Left forelimb (tissue), 1 donor: Measurements from ENCODE around the gene NUDT2.
A peak's percentile ranks its signal among the peaks of the same experiment; 100 is the strongest.
"Not testable (repeated sequence)": the region's sequence is repeated elsewhere in the genome, so short reads cannot be mapped to it uniquely, and the experiment has no call there.

Source experiments
- DNase-seq: peaks from one replicate; pipeline ENCODE4 v3.0.0-alpha.2; 2018; ENCODE audit warnings: low spot score

Gene NUDT2

DNA sequence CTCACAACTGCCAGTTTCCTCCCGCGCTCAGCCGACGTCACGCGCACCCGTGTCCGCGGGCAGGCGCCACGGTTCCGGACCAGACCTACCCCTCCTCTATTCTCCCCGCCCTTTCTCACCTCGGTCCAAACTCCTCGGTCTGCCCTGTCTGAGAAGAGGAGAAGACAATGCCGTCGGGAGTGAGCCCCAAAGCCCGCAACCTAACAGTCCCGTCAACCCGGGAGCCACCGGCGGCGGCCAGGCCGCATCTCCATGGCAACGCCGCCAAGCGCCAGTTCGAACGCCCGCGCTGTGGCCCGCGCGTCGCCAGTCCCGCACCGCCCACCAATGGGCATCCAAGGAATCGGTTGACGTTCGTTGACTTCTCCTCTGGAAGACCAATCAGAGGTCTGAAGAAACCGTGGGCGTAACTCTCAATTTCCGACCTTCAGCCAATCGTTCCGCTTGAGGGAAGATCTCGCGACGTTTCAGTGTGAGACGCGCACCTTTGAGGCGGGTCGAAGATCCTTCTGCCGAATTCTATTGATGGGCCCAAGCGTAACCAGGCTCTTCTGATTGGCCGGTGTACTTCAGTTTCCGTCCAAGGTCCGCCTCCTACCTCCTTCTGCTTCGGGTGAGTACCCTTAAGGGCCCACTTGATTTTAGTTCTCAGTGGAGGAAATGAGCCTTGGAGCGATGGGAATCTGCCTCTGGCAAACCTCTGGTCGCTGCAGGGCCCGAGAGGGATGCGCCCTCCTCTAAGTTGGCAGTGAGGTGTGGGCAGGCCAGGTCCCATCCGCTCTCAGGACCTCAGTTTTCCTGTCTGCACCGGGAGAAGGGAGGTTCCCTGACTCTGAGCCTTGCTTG is at the start of gene NUDT2, which contains the start of gene KIF24:
Gene NUDT2 (plus strand): TSS at position 583 of the 846 bp plus-strand sequence. CDS start 9,471 bp downstream, outside the sequence.
Gene KIF24 (minus strand): TSS at position 282 of the 846 bp plus-strand sequence. CDS start 17,922 bp downstream, outside the sequence.
- DNase-seq, result peak; percentile 94

DNA sequence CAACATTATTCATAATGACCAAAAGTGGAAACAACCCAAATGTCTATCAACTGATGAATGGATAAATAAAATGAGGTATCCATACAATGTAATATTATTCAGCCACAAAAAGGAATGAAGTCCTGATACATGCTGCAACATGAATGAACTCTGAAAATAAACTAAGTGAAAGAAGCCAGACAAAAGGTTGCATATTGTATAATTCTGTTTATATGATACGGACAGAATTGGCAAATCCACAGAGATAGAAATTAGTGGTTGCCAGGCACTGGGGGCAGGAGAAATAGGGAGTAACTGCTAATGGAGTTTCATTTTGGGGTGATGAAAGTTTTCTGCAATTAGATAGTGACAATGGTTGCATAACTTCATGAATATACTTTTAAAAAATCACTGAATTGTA is 47.3 kb upstream of the NUDT2 start:
- no peak for DNase-seq

DNA sequence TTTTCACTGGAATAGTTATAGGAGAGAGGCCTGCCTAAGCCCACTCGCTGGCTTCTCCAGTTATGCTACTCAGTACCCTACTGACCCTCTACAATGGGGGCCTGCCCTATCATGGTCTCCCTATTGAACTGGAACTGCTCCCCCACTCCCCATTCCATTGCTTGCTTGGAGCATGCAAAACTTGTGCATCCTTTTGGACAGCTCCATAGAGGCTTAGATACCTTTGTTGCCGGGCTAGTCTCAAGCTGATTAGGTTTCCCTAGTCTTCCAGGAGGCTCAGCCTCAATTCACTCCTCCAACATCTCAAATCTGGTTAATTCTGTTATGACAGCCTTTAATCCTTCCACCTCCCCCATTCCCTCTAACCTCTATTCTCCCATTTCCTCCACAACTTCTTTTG is 40.2 kb upstream of the NUDT2 start:
- no peak for DNase-seq

DNA sequence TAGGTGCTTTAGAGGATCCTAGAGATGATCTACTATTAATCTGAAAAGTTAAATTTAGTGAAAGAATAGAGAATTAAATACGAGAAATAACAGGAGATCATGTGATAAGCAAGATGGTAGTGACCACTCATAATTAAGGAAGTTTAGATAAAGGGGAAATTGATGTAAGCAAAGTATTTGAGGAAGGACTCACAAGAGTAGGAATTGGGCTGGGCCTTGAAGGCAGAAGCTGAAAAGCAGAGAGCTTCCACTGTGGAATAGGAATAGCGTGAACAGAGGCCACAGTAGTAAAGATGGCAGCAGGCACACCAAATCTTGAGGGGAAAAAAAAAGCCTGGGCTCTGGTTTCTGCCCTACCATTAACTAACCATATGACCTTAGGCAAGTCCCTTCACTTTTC is 38.3 kb upstream of the NUDT2 start:
- no peak for DNase-seq

DNA sequence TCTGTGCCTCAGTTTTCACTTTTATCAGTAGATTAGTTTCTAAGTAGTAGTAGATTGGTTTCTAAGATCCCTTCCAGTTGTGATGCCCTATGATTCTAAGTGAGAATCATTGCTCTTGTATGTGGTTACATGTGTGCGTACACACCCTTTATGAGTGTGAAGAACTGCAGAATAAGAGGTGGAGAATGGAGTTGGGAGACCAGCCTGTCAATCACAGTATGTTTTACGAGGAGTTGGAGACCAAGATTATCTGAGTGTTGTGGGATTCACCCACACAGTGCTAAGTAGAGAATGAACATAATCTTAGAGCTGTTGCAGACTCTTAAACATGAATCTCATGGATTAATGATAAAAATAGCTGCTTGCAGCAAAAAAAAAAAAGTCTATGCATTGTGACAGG is 37.9 kb upstream of the NUDT2 start:
- no peak for DNase-seq

DNA sequence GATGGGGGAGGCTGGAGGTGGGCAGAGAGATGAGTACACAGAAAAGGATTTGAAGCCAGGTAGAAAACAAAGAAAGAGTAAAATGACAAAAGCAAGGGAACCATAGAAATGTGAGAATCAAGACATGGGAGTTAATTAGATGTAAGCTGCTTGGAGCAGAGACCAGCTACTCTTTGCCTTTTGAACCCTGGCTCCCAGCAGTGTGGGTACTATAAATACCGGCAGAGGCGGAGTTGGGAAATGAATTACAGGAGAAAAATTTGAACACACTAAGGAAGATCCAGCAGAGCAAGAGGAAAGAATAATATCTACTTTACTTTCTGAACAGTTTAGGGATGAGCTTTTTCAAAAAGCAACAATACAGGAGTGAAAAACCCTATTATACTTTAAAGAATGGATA is 36.8 kb upstream of the NUDT2 start:
- no peak for DNase-seq

DNA sequence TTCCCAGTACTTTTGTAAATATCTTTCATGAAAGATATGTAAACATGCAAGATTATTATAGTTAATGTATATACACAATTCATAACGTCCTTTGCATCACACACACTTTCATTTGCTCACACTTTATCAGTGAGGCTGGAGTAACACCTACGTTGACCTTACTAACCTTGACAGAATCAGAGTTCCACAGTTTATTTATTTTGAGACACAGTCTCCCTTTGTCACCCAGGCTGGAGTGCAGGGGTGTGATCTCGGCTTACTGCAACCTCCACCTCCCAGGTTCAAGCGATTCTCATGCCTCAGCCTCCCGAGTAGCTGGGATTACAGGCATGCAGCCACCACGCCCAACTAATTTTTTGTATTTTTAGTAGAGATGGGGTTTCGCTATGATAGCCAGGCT is 28.3 kb upstream of the NUDT2 start:
- not testable (repeated sequence) for DNase-seq

DNA sequence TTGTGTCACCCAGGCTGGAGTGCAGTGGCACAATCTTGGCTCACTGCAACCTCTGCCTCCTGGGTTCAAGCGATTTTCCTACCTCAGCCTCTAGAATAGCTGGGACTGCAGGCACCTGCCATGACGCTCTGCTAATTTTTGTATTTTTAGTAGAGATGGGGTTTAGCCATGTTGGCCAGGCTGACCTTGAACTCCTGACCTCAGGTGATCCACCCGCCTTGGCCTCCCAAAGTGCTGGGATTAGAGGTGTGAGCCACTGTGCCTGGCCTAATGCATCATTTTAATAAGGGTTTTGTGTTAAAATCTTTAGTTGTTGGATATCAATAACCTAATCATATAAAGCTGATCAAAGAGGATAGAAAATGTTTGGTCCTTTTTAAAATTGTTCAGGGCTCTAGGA is 21.1 kb upstream of the NUDT2 start:
- DNase-seq, result not testable (repeated sequence)

DNA sequence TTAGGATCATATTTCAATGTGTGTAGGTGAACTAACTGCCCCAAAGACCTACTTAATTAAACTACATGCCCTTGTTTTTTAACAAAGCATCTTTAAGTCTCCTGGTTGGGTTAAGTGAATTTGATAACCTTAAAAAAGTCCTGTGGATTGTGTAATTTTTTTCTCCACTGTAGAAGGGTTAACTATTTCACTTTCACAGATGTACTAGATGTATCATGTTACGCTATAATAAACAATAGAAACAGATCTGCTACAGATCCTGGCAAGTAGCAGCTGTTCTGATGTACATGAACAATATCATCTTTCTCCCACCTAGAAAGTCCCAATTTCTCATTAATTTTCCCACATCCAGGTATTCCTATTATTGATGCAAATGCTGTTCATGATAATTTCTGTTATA is 19.2 kb upstream of the NUDT2 start:
- DNase-seq, result no peak

DNA sequence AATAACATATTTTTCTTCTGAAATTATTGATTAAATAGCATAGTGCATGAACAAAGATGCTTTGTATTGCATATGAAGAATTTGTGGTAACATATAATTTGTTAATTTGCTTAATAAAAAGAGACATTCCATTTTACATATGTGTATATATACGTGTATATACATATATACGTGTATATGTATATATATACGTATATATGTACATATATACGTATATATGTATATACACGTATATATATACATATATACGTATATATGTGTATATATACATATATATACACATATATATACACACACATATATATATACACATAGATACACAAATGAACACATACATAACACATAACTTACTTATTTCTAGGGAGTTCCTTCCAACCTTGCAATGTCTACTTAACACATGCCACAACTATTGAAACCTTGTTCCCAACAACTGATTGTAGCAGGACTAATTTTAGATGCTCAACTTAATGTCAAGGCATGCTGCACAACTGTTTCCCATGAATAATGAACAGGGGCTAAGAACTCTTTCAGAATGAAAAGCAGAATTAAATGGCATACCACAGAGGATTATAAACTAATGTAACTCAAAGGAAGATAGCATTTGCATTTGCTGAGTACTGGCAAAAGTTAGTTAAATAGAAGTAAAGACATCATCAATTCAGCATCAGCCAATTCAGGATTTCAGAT is 17.7 kb upstream of the NUDT2 start:
- no peak for DNase-seq

DNA sequence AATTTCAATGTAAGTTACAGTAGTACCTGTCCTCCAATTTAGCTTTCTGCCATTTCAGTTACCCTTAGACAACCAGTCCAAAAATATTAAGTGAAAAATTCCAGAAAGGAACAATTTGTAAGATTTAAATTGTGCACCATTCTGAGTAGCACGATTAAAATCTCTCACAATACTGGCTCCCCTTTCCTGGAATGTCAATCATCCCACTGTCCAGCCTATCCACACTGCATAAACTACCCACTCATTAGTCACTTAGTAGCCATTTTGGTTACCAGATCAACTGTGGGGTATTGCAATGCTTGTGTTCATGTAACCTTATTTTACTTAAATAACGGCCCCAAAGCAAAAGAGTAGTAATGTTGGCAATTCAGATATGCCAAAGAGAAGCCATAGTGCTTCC is 11.9 kb upstream of the NUDT2 start:
- DNase-seq, result no peak

DNA sequence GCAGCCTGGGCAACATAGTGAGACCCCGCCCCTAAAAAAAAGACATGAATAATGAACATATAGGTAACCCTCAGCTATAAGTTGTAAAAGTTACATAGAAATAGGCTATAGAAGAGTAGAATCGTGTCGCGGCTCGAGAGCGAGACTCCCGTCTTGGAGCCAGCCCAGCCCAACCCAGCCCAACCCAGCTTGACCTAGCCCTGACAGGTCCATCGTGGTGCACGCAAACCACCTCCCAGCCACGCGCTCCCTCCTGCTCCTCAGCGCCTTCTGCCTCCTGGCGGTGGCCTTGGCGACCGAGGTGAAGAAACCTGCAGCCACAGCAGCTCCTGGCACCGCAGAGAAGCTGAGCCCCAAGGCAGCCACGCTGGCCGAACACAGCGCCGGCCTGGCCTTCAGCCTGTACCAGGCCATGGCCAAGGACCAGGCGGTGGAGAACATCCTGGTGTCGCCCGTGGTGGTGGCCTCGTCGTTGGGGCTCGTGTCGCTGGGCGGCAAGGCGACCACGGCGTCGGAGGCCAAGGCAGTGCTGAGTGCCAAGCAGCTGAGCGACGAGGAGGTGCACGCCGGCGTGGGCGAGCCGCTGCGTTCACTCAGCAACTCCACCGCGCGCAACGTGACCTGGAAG is 11.1 kb upstream of the NUDT2 start:
- no peak for DNase-seq

DNA sequence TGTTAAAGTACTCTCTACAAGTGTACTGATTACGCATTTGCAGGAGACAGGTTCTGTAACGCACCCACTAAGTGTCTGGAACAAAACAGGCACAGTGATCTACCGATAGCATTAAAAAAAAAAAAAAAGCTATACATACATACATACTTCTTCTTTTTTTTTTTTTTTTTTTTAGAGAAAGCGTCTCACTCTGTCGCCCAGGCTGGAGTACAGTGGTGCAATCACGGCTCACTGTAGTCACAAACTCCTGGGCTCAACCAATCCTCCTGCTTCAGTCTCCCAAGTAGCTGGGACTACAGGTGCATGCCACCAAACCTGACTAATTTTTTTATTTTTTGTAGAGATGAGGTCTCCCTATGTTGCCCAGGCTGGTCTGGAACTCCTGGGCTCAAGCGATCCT is 7.9 kb upstream of the NUDT2 start:
- DNase-seq, result no peak

DNA sequence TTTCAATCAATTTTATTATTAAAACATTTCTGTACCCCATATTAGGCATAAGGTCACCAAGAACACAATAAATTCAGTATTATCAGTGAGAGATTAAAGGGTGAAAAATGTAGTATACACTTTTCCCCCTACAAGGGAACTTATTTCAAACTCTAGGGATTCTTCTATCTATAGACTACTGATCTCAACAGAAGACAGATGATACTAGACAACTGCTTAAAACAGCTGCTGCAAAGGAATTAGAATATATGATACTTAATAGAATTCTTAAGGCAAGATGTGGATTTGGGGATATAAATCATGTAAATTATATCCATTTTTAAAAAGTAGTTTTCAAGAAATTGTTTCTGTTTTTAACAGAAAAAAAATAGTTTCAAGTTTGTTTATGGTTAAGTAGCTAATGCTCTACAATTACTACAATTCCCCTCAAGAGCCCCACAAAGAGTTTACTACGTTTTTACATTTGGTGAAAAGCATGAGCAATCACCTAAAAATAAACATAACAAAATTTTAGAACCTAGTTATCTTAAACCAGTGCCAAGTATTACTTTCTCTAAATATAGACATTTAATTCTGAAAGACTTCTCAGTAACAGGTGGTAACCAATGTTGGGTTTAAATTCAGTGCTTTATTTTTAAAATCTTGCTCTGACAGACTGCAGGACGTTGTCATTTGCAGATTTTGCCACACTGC is 6.3 kb upstream of the NUDT2 start:
- DNase-seq, result no peak

DNA sequence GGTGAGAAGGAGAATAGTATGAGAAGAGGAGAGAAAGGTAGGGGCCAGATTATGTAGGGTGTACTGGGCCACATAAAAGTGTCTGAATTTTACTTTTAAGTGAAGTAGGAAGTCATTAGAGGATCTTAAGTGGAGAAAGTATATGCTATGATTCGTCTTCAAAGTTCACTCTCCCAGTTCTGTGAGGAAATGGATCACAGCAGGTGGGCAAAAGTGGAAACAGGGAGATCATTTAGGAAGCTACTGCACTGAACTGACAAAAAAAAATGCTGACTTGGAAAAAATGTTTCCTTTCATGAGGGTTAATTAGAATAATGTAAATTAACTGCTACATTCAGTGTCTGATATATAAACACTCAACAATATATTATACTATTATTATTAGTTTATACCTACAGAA is 2.7 kb upstream of the NUDT2 start:
- no peak for DNase-seq

DNA sequence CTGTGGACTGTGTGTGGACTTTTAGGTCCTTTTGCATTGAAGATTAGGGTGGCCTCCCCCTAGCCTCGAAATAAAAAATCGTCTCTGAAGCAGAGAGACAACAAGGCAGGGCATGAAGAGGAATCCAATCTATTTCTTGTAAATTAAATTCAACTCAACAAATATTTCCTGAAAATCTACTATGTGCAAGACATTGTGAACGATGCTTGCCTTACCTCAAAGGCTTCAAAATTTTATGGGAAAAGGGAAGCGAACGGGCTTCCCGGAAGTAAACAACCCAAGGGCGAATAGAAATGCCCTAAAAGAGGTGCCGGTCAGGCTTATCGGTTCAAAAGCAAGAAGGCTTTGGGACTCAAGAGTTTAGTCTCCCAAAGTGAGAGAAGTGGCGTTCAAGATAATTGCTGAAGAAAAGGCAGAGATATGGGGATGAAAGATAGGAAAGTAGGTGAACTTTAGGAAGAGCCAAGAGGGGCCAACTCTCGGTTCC is 826 bp upstream of the NUDT2 start:
- DNase-seq, result no peak

DNA sequence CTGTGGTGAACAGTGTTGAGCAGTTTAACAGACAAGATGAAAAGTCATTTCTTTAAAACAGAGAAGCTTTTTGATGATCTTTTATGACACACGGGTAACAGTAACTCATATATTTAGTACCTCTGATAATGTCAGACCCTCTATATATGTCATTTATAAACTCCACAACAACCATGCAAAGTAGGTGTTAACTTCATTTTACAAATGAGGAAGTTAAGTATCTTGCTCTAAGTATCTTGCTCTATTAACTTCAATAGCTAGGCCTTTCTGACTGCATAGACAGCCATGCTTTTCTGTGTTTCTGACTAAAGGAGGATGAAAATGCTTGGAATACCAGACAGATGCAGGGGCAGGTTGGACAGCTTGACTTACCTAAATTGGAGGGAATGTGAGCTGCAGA is 1.8 kb downstream of the NUDT2 start:
- DNase-seq, result no peak

DNA sequence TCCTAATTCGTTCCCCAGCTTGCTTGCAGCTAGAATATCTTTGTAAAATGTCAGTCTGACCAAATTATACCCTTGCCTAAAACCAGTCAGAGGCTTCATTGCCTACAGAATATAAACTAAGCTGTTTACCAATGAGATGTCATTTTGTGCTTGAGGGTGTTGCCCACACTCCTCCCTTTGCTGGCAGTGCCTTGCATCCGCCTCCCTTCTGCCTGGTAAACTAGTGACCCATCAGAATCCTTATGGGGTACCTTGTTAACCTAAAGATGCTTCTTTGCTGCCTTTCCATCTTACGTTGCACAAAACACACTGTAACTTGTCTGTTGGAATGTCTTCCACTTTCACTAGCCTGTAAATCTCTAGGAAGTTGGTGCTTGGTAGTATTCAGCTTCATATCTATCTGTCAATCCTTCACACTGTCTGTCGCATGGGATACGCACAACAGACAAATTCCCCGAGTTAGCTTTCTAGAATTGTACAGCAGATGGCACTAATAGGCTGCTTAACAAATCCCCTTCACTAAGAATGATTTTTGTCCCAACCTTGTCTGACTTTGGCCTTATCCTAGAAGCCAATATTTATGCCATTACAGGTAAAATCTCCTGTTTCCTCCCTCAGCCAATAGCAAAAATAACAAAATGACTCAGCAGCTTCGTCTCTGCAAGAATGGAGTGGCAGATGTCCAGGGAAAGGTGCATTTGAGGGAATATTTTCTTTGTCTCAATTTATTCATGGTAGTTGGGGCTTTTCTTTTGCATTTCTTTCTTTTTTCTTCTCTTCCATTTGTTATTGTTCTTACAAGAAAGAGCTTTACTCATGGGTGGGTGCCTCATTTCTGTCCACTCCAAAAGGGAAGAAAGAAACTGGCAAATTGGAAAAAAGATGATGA is 3.0 kb downstream of the NUDT2 start:
- no peak for DNase-seq

DNA sequence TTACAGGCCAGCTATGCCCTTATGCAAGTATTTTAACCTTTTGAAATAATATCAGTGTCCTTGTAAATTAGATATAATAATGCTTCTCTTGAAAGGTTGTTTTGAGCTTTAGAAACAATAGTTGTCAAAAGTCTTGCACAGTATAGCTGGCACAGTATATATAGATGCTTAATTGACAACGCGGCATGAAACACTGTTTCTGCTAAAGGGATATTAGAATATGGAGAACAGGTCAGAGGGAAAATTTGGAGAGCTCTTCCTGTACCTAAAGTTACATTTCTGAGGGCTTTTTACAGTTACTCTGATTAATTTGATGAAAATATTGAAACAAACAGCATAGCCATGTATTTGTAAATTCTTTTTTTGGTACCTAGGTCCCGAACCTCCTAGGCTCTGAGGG is 4.5 kb downstream of the NUDT2 start:
- no peak for DNase-seq

DNA sequence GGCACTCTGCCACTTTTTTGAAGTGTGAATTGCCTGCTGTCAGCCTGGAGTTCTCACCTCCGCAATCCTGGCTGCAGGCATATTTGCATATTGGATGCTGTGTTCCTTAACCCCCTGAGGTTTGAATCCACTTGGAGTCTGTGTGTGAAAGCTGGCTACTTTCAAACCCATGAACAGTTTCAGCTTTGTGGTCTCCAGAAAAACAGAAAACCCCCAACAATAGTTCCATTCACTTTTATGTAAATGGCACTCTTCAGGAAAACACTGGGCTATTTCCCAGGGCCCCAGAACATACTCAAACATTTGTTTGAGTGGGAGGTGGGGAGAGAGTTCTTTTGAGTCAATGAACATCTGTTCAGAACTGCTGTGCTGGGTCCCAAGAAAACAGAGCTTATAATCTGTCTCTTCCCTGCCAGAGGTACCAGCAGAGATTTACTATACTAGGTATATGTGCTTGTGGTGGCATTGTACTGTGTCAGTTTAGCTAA is 5.0 kb downstream of the NUDT2 start:
- no peak for DNase-seq

DNA sequence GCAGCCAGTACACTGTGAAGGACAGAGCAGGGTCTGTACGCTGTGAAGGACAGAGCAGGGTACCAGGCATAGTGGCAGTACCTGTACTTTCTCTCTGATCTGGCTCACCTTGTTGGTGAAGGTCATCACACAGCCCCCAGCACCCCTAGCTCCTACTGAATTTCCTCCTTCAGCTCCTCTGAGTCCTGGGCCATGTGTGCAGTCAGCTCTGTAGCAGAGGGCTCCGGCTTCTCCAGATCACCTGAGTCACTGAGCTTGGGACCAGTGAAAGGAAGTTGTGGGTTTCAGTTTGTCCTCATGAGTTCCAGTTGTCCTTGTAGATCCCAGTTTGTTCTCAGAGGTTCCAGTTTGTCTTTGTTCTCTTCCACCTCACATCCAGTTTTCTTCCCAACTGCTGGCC is 5.5 kb downstream of the NUDT2 start:
- no peak for DNase-seq
